HepG2 (cell line): Measurements from ENCODE around the gene TRPC4AP. TPM values are rescaled to one million over a fixed set of nuclear protein-coding genes. Genes with fewer than 3 reads are reported as not detected.

Experiments used
- ATAC-seq: fragments of 200-7000 bp; cut with Tn5 transposase; 3 replicates; pipeline ENCODE4 v1.9.1; 2020; ENCODE audit warnings: mild to moderate bottlenecking, moderate library complexity
- BruUV-seq: library from RNA; stranded (reverse); fragments of 400-500 nt; replicated peaks from 2 replicates; lab custom pipeline; 2021; lab: Mats Ljungman, UMichigan
- CTCF ChIA-PET: fragments of 300-600 bp; formaldehyde crosslinking; extraction: SDS; loops from one replicate; lab custom pipeline; 2021; ENCODE audit warnings: low total read pairs, inconsistent platforms, low intra/inter-chr PET ratio; lab: Yijun Ruan, JAX
- POLR2A ChIA-PET: fragments of 350-600 bp; sonication (Branson Sonifier 250); formaldehyde crosslinking; loops from one replicate; lab custom pipeline; 2020; ENCODE audit warnings: antibody characterized with exemption, inconsistent platforms; lab: Yijun Ruan, JAX
- DNase-seq: peaks from one replicate; pipeline ENCODE4 v3.0.0-alpha.2; 2015; ENCODE audit warnings: low spot score
- FAIRE-seq: peaks from 3 replicates; lab custom pipeline; 2011; peaks lifted over from hg19 to GRCh38; lab: Jason Lieb, UNC
- H2AFZ ChIP-seq: one replicate; pipeline ENCODE4 v1.6.1; 2011; ENCODE audit warnings: low read length, inconsistent platforms
- H3K27ac ChIP-seq: fragments of 300-600 bp; 3 replicates; pipeline ENCODE4 v1.8.0; 2011; ENCODE audit warnings: mixed run types, mild to moderate bottlenecking, mixed read lengths, low read length, inconsistent platforms; ENCODE audit not compliant: insufficient read depth; ENCODE audit errors: extremely low read length
- H3K27me3 ChIP-seq, 2 experiments: fragments of 200-600 bp in 1 of 2; 2 replicates in 1 of 2; 3 replicates in 1 of 2; pipeline versions ENCODE4 v1.6.0 to v1.8.0; 2011; ENCODE audit warnings: low read length in 2 of 2, mild to moderate bottlenecking in 2 of 2, moderate library complexity in 2 of 2, inconsistent platforms in 1 of 2; ENCODE audit not compliant: insufficient read depth in 2 of 2, control insufficient read depth in 1 of 2
- H3K36me3 ChIP-seq, 2 experiments: fragments of 200-600 bp in 1 of 2; replicated peaks in 1 of 2; 2 replicates in 1 of 2; 3 replicates in 1 of 2; pipeline versions ENCODE4 v1.5.1 to v1.8.0; 2011; ENCODE audit warnings: low read length in 2 of 2, inconsistent platforms in 1 of 2; ENCODE audit not compliant: insufficient read depth in 2 of 2, control insufficient read depth in 1 of 2
- H3K4me1 ChIP-seq: 2 replicates; pipeline ENCODE4 v1.5.1; 2012; ENCODE audit warnings: low read length, inconsistent platforms; ENCODE audit not compliant: insufficient read depth
- H3K4me2 ChIP-seq: 2 replicates; pipeline ENCODE4 v1.6.0; 2011; ENCODE audit warnings: low read depth, low read length, inconsistent platforms
- H3K4me3 ChIP-seq, 3 experiments: fragments of 200-600 bp in 1 of 3; sonication (generic), shearing (Covaris generic) in 1 of 3; replicated peaks in 1 of 3; 2 replicates each; pipeline ENCODE4 v1.5.1; 2011 to 2016; ENCODE audit warnings: low read length in 3 of 3, inconsistent platforms in 2 of 3, low read depth in 2 of 3, mild to moderate bottlenecking in 2 of 3, control low read depth in 1 of 3, mixed read lengths in 1 of 3; ENCODE audit not compliant: insufficient read depth in 1 of 3
- H3K79me2 ChIP-seq: one replicate; pipeline ENCODE4 v1.6.1; 2011; ENCODE audit warnings: low read length, inconsistent platforms; ENCODE audit not compliant: insufficient read depth
- H3K9ac ChIP-seq: 2 replicates; pipeline ENCODE4 v1.6.0; 2011; ENCODE audit warnings: mild to moderate bottlenecking, low read depth, low read length, inconsistent platforms; ENCODE audit not compliant: insufficient read depth
- H3K9me3 ChIP-seq: 2 replicates; pipeline ENCODE4 v1.5.1; 2012; ENCODE audit warnings: mild to moderate bottlenecking, low read length
- H4K20me1 ChIP-seq: 2 replicates; pipeline ENCODE4 v1.6.0; 2011; ENCODE audit warnings: inconsistent platforms, mild to moderate bottlenecking, low read length, moderate library complexity; ENCODE audit not compliant: insufficient read depth
- FOXP4 ChIP-seq: sonication (generic); formaldehyde crosslinking; IDR thresholded peaks from 2 replicates; pipeline ENCODE4 v1.4.0; 2020; ENCODE audit warnings: missing genetic modification reagents
- GMEB1 ChIP-seq: sonication (generic); formaldehyde crosslinking; IDR thresholded peaks from 2 replicates; pipeline ENCODE4 v1.5.1; 2020; ENCODE audit warnings: missing genetic modification reagents, mild to moderate bottlenecking, borderline replicate concordance
- GPN1 ChIP-seq: sonication (generic); formaldehyde crosslinking; IDR thresholded peaks from 2 replicates; pipeline ENCODE4 v1.5.1; 2020; ENCODE audit warnings: missing genetic modification reagents, borderline replicate concordance
- NFIC ChIP-seq: IDR thresholded peaks from 2 replicates; pipeline ENCODE4 v1.6.1; 2012; ENCODE audit warnings: mild to moderate bottlenecking, low read length, inconsistent platforms
- SRSF1 ChIP-seq: fragments of 200-400 bp; formaldehyde crosslinking; optimal IDR thresholded peaks from 2 replicates; pipeline ENCODE3; 2017; ENCODE audit warnings: mild to moderate bottlenecking, low read depth, low read length, moderate library complexity
- YY1 ChIP-seq: IDR thresholded peaks from 2 replicates; pipeline ENCODE4 v1.6.1; 2011; ENCODE audit warnings: low read length, low read depth, moderate library complexity, mild to moderate bottlenecking; ENCODE audit not compliant: insufficient read depth, insufficient replicate concordance
- ZFY ChIP-seq: sonication (generic); formaldehyde crosslinking; IDR thresholded peaks from 2 replicates; pipeline ENCODE4 v1.4.0; 2020; ENCODE audit warnings: missing genetic modification reagents
- ZGPAT ChIP-seq: IDR thresholded peaks from 2 replicates; pipeline ENCODE4 v1.6.1; 2016; ENCODE audit warnings: mild to moderate bottlenecking
- ZHX1 ChIP-seq: sonication (generic); formaldehyde crosslinking; IDR thresholded peaks from 2 replicates; pipeline ENCODE4 v1.8.1; 2022; ENCODE audit warnings: low read depth, mild to moderate bottlenecking, missing genetic modification reagents
- ZKSCAN8 ChIP-seq: IDR thresholded peaks from 2 replicates; pipeline ENCODE4 v1.6.1; 2016; ENCODE audit warnings: borderline replicate concordance, missing genetic modification reagents, missing compliant biosample characterization
- ZNF12 ChIP-seq: sonication (generic); formaldehyde crosslinking; IDR thresholded peaks from 2 replicates; pipeline ENCODE4 v1.5.0; 2020; ENCODE audit warnings: missing genetic modification reagents
- ZNF264 ChIP-seq: sonication (generic); formaldehyde crosslinking; IDR thresholded peaks from 2 replicates; pipeline ENCODE4 v1.4.0; 2020; ENCODE audit warnings: missing genetic modification reagents
- ZNF510 ChIP-seq: sonication (generic); formaldehyde crosslinking; IDR thresholded peaks from 2 replicates; pipeline ENCODE4 v1.4.0; 2020; ENCODE audit warnings: low read depth, mild to moderate bottlenecking, missing genetic modification reagents
- ZNF552 ChIP-seq: sonication (generic); formaldehyde crosslinking; IDR thresholded peaks from 2 replicates; pipeline ENCODE4 v1.9.0; 2022; ENCODE audit warnings: missing genetic modification reagents, mild to moderate bottlenecking, borderline replicate concordance
- WGBS: methylation state at CpG from one replicate; pipeline ENCODE4 v1.1.6; 2017; ENCODE audit warnings: low lambda C conversion rate; 5-methylcytosine and 5-hydroxymethylcytosine counted together
- in situ Hi-C: cut with HindIII; loops from 2 replicates; pipeline ENCODE4 v1.10.0; 2017; ENCODE audit warnings: low pct_unique_long_range_greater_than_20kb; ENCODE audit not compliant: extremely low pct_ligation_motif_present
- intact Hi-C: fragments of 100-400 bp; cut with micrococcal nuclease; formaldehyde crosslinking; loops from one replicate; pipeline ENCODE4 v1.10.0; 2022; ENCODE audit not compliant: unreplicated experiment
- polyA plus RNA-seq, 8 experiments: library from polyadenylated mRNA; depleted of rRNA in 3 of 8; stranded (reverse) in 7 of 8; unstranded in 1 of 8; fragments of >200 nt; fragmentation: Illumina TruSeq in 4 of 8; extraction: Trizol in 4 of 8; gene quantifications; 2 replicates each; pipeline versions ENCODE4 v1.2.1 to v1.2.3, GENCODE V29; 2011 to 2016; ENCODE audit warnings: low read depth in 4 of 8, missing spikeins in 1 of 8, mixed read lengths in 1 of 8; ENCODE audit not compliant: insufficient read depth in 1 of 8
- total RNA-seq, 5 experiments: library from RNA; depleted of rRNA; stranded (reverse); fragments of >200 nt; fragmentation: Illumina TruSeq; extraction: Trizol; gene quantifications; 2 replicates each; pipeline ENCODE4 v1.2.3, GENCODE V29; 2016; ENCODE audit warnings: low read depth in 1 of 5

TRPC4AP gene
- total and polyA plus RNA-seq, 2 of the 13 experiments (the other 11 are each of a cell fraction or from before 2014, with no cell fraction given), result 136 to 137 TPM

- TF ChIP-seq ZFY (CRISPR knock-in tag) (no peak), GMEB1 (CRISPR knock-in tag) (0 out of 2 replicates have a peak, but pooled peaks have one; percentile 16), ZNF552 (CRISPR knock-in tag) (no peak)
Measured at GRCh38 chr20:35079472-35080347, 12.9 kb downstream of the TRPC4AP start (continued).

- Histone ChIP-seq H3K4me2 (no peak overlapping the region), H4K20me1 (peaks cover 48% of the 10 kb centered on the region), H3K4me3 (no peak overlapping the region), H2AFZ (no peak overlapping the region), H3K27ac (no peak overlapping the region), H3K36me3 (peaks cover 18 to 34% of the 10 kb centered on the region in 2 experiments), H3K9ac (no peak overlapping the region), H3K27me3 (no peaks in the 10 kb centered on the region), H3K79me2 (peaks cover 54% of the 10 kb centered on the region), H3K9me3 (no peaks in the 10 kb centered on the region), H3K4me1 (no peaks in the 10 kb centered on the region)
- ChIA-PET CTCF (no interaction called here), POLR2A (no interaction called here)
- in situ Hi-C loops (no loop called here), intact Hi-C loops (no loop called here)
- 95% methylated on average over 5 of the region's 5 CpGs for WGBS
- ATAC-seq (no peak), DNase-seq (no peak), FAIRE-seq (no peak)
- no TSS peak for BruUV-seq
- TF ChIP-seq GPN1 (CRISPR knock-in tag), result no peak
- no peak for TF ChIP-seq ZKSCAN8
- TF ChIP-seq ZNF12, result no peak
- TF ChIP-seq ZHX1, result no peak
- TF ChIP-seq ZNF510 (CRISPR knock-in tag), result no peak
- no peak for TF ChIP-seq ZNF264 (CRISPR knock-in tag)
- TF ChIP-seq FOXP4, result no peak
- TF ChIP-seq ZGPAT (CRISPR knock-in tag), result no peak
- TF ChIP-seq YY1, result no peak
- TF ChIP-seq SRSF1, result no peak
- no peak for TF ChIP-seq ZNF552 (CRISPR knock-in tag)
- no peak for TF ChIP-seq NFIC
Measured at GRCh38 chr20:35077872-35078271, 14.7 kb downstream of the TRPC4AP start.
